Measurements from ENCODE around the gene DHRS7C. TPM values are rescaled to one million over a fixed set of nuclear protein-coding genes. Genes with fewer than 3 reads are reported as not detected.

Gene DHRS7C
- polyA plus RNA-seq, 1 experiment = not detected

- Histone ChIP-seq H3K27ac (ENCODE audit: low read depth, low read length) (no peak overlapping the region), H3K27me3 (ENCODE audit: control insufficient read depth, insufficient read depth, low read length) (no peaks in the 10 kb centered on the region), H3K4me3 (ENCODE audit: low read depth, low read length) (no peak overlapping the region), H3K9me3 (ENCODE audit: control insufficient read depth, insufficient read depth, low read length) (peaks cover 13% of the 10 kb centered on the region)
- ChIA-PET CTCF (no interaction called here), POLR2A (no interaction called here)
- DNase-seq (ENCODE audit: low read depth, low spot score) = no peak
- no peak for TF ChIP-seq CTCF (IDR thresholded peaks at IDR 0.05; ENCODE audit: low read depth, low read length)
Observed at GRCh38 chr17:9755083-9755482, 36.3 kb downstream of the DHRS7C start.

GRCh38 chr17:9750524-9750923 lies 40.9 kb downstream of the DHRS7C start:
- Histone ChIP-seq H3K27me3 (ENCODE audit: control insufficient read depth, insufficient read depth, low read length) (no peaks in the 10 kb centered on the region), H3K4me3 (ENCODE audit: low read depth, low read length) (no peak overlapping the region), H3K27ac (ENCODE audit: low read depth, low read length) (no peak overlapping the region), H3K9me3 (ENCODE audit: control insufficient read depth, insufficient read depth, low read length) (peaks cover 6% of the 10 kb centered on the region)
- ChIA-PET CTCF (no interaction called here), POLR2A (no interaction called here)
- no peak for TF ChIP-seq CTCF (IDR thresholded peaks at IDR 0.05; ENCODE audit: low read depth, low read length)
- DNase-seq (ENCODE audit: low read depth, low spot score) = no peak

- Histone ChIP-seq H3K27me3 (ENCODE audit: control insufficient read depth, insufficient read depth, low read length) (no peaks in the 10 kb centered on the region), H3K9me3 (ENCODE audit: control insufficient read depth, insufficient read depth, low read length) (peaks cover 37% of the 10 kb centered on the region), H3K27ac (ENCODE audit: low read depth, low read length) (no peak overlapping the region), H3K4me3 (ENCODE audit: low read depth, low read length) (no peak overlapping the region)
- TF ChIP-seq CTCF (IDR thresholded peaks at IDR 0.05; ENCODE audit: low read depth, low read length) = no peak
- DNase-seq (ENCODE audit: low read depth, low spot score) = no peak
- ChIA-PET CTCF (interaction anchor here (0.7 kb wide), 1 partner anchor 577 kb away, joined by 3 read pairs; no protein-coding TSS in a partner anchor), POLR2A (no interaction called here)
Observed at GRCh38 chr17:9729735-9730420, 61.5 kb downstream of the DHRS7C start.

- CTCF ChIA-PET = interaction anchor here (0.7 to 1.5 kb wide), 5 partner anchors 161 to 903 kb away, joined by 3 to 4 read pairs (median 3); no protein-coding TSS in a partner anchor
- POLR2A ChIA-PET = no interaction called here
Observed at GRCh38 chr17:9729034-9729650, 62.2 kb downstream of the DHRS7C start.

More at GRCh38 chr17:9729034-9729650, 62.2 kb downstream of the DHRS7C start:
- no peaks in the 10 kb centered on the region for H3K27me3 ChIP-seq (ENCODE audit: control insufficient read depth, insufficient read depth, low read length)
- no peak overlapping the region for H3K4me3 ChIP-seq (ENCODE audit: low read depth, low read length)
- H3K9me3 ChIP-seq (ENCODE audit: control insufficient read depth, insufficient read depth, low read length) = peaks cover 35% of the 10 kb centered on the region
- peak; percentile 87 for TF ChIP-seq CTCF (IDR thresholded peaks at IDR 0.05; ENCODE audit: low read depth, low read length)
- H3K27ac ChIP-seq (ENCODE audit: low read depth, low read length) = no peak overlapping the region
- no peak for DNase-seq (ENCODE audit: low read depth, low spot score)

Data from AG04450 (cell line).